Midbrain (tissue), 1 donor: ENCODE measurements around the gene MYBL2.

Experiments used
- DNase-seq: peaks from one replicate; lab custom pipeline; 2025; lab: John Stamatoyannopoulos, UW

Gene MYBL2

DNA sequence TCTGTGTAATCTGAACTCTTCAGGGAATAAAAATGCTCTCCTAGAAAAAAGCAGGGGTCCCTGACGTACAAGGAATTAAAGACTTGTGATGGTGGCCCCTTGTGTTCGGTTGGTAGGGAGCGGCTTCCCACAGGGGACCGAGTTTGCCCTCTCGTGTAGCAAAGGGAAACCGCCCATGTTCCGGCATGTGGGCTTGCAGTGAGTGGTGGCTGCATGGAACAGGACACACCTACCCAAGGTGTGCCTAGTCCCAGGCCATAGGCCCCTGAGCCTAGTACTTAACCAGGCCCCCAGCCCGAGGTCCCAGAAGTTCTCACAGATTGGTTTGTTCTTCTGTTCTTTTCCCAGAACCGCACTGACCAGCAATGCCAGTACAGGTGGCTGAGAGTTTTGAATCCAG, 15.5 kb downstream of the MYBL2 start:
- no peak for DNase-seq

DNA sequence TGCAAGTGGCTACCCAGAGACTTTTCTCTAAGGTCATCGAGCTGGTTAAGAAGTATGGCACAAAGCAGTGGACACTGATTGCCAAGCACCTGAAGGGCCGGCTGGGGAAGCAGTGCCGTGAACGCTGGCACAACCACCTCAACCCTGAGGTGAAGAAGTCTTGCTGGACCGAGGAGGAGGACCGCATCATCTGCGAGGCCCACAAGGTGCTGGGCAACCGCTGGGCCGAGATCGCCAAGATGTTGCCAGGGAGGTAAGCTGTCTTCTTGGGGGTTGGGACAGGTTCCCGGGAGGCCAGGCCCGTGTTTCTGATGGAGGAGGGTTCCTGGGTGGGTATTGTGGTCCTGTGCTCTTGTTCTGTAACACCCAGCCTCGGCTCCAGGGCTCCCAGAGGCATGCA, 19.9 kb downstream of the MYBL2 start:
- no peak for DNase-seq

GRCh38 chr20:43689165-43689564, 22.3 kb downstream of the MYBL2 start:
- no peak for DNase-seq

GRCh38 chr20:43690943-43691598, 24.2 kb downstream of the MYBL2 start:
- no peak for DNase-seq

GRCh38 chr20:43691928-43692524, 25.1 kb downstream of the MYBL2 start:
- peak; percentile 16 for DNase-seq

DNA sequence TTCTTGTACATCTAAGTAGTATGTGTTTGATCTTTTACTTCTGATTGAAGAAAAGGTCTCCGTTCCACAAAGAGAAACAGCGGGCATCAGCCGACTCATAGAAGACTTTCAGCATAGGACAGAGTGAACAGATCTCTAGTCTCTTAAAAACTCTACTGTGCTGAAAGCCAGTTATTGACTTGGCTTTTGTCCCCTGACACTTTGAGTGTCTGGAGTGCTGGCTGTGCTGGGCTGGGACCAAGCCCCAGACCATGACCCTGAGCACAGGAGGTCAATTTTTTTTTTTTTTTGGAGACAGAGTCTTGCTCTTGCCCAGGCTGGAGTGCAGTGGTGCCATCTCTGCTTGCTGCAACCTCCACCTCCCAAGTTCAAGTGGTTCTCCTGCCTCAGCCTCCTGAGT, 27.8 kb downstream of the MYBL2 start:
- no peak for DNase-seq

DNA sequence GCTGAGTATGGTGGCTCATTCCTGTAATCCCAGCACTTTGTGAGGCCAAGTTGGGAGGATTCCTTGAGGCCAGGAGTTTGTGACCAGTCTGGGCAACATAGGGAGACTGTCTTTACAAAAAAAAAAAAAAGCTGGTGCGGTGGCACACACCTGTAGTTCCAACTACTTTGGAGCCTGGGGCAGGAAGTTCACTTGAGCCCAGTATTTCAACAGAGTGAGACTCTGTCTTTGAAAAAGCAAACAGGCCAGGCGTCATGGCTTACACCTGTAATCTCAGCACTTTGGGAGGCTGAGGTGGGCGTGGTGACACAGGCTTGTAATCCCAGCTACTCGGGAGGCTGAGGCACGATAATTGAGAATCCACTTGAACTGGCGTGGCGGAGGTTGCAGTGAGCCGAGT, 28.7 kb downstream of the MYBL2 start:
- DNase-seq, result no peak

DNA sequence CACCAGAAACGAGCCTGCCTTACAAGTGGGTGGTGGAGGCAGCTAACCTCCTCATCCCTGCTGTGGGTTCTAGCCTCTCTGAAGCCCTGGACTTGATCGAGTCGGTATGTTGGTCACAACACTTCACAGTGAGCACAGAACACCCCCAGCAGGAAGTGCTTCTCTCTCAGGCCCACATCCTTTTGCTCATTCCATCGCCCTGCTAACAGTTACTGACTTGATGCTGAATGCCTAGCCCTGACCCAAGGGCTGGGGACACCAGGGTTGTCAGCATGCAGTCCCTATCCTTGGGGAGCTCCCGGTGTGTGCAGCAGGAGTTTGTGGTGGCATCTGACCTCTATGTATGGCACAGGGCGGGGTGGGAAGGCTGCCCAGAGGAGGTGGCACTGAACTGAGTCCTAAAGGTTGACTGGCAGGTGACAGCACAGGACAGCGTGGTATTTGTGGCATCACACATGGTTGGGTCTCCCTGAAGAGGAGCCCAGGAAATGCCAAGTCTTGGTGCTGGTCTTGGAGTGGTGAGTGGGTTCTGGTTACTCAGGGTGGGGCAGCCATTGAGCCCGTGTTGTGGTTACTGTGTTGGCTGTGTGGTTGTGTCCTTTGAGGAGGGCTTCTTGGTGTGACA, 33.1 kb downstream of the MYBL2 start:
- DNase-seq, result no peak

- DNase-seq, result no peak
These were observed 33.7 kb downstream of the MYBL2 start for GRCh38 chr20:43700627-43701026.

DNA sequence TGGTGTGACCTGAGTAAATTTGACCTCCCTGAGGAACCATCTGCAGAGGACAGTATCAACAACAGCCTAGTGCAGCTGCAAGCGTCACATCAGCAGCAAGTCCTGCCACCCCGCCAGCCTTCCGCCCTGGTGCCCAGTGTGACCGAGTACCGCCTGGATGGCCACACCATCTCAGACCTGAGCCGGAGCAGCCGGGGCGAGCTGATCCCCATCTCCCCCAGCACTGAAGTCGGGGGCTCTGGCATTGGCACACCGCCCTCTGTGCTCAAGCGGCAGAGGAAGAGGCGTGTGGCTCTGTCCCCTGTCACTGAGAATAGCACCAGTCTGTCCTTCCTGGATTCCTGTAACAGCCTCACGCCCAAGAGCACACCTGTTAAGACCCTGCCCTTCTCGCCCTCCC, 35.6 kb downstream of the MYBL2 start:
- DNase-seq, result no peak

- DNase-seq, result no peak
These were observed 43.6 kb downstream of the MYBL2 start for GRCh38 chr20:43710370-43711044.

- DNase-seq, result no peak
These were observed 44.3 kb downstream of the MYBL2 start for GRCh38 chr20:43711098-43711654.

- no peak for DNase-seq
These were observed 48.1 kb downstream of the MYBL2 start for GRCh38 chr20:43715044-43715443.

GRCh38 chr20:43715511-43715910, 48.6 kb downstream of the MYBL2 start:
- DNase-seq, result no peak

DNA sequence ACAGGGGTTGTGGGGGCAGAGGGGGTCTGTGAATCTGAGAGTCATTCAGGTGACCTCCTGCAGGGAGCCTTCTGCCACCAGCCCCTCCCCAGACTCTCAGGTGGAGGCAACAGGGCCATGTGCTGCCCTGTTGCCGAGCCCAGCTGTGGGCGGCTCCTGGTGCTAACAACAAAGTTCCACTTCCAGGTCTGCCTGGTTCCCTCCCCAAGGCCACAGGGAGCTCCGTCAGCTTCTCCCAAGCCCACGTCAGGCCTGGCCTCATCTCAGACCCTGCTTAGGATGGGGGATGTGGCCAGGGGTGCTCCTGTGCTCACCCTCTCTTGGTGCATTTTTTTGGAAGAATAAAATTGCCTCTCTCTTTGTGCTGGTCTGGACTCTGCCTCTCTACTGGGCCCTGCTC, 49.2 kb downstream of the MYBL2 start:
- DNase-seq, result no peak

GRCh38 chr20:43716757-43717615, 50.1 kb downstream of the MYBL2 start:
- no peak for DNase-seq

DNA sequence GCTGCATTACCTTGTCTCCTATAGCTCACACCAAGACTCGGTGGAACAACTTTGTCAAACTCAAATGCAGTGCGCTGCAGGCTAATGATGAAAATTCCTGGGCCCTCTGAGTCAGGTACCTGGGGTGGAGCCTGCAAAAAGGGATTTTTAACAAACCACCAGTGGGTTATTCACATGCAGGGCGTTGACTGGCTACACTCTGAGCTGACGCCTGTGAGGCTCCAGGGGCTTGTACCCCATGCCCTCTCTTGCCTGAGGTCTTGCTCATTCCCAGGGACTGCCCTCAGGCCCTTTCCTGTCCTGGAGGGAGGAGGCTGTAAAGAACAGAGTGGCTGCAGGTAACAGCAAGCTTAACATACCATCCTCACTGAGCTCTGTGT, 50.7 kb downstream of the MYBL2 start:
- DNase-seq, result no peak

- no peak for DNase-seq
These were observed 53.1 kb downstream of the MYBL2 start for GRCh38 chr20:43720007-43720406.

DNA sequence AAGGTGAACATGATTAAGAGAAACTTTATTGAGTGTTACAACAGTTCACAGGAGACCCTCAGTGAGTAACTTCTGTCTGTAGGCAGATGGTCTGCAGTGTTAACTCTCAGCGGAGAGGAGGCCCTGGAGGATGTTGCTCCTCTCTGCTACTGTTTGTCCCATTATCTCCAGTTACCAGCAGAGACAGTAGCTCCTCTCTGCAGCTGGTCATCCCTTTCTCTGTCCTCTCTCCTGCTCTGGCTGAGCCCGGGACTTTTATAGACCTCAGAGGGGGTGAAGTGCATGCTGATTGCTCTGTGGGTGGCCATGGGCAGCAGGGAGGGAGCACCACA, 54.1 kb downstream of the MYBL2 start:
- DNase-seq, result no peak

- no peak for DNase-seq
These were observed 54.7 kb downstream of the MYBL2 start for GRCh38 chr20:43721429-43722152.

DNA sequence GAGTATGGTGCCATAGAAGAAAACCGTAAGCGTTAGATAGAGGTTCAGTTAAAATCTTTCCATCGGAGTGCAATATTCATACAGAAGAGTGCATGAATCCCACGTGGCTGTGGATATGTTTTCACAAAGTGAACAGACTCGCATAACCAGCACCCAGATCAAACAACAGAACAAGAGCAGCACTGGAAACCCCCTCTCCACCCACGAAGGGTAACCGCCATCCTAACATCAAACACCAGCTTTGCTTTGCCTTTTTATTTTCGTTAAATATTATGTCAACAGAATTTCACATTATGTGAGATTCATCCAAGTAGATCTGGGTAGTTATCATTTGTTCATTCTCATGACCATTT, 55.2 kb downstream of the MYBL2 start:
- DNase-seq, result no peak
